ENCODE data around the gene IL16. TPM values are rescaled to one million over a fixed set of nuclear protein-coding genes. Genes with fewer than 3 reads are reported as not detected.

Gene IL16
- total RNA-seq, 1 donor from 2014 or later: 0.12 TPM

GRCh38 chr15:81254277-81254915 lies 57.7 kb downstream of the IL16 start:
- TF ChIP-seq, protein P1, sequence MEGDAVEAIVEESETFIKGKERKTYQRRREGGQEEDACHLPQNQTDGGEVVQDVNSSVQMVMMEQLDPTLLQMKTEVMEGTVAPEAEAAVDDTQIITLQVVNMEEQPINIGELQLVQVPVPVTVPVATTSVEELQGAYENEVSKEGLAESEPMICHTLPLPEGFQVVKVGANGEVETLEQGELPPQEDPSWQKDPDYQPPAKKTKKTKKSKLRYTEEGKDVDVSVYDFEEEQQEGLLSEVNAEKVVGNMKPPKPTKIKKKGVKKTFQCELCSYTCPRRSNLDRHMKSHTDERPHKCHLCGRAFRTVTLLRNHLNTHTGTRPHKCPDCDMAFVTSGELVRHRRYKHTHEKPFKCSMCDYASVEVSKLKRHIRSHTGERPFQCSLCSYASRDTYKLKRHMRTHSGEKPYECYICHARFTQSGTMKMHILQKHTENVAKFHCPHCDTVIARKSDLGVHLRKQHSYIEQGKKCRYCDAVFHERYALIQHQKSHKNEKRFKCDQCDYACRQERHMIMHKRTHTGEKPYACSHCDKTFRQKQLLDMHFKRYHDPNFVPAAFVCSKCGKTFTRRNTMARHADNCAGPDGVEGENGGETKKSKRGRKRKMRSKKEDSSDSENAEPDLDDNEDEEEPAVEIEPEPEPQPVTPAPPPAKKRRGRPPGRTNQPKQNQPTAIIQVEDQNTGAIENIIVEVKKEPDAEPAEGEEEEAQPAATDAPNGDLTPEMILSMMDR (conservative IDR thresholded peaks at IDR 0.05; ENCODE audit: low read depth, low read length): no peak
- DNase-seq (ENCODE audit: low read depth): no peak
- H3K4me3 ChIP-seq (ENCODE audit: low read depth, low read length): no peak overlapping the region

GRCh38 chr15:81254916-81255290 lies 58.2 kb downstream of the IL16 start:
- no peak for DNase-seq (ENCODE audit: low read depth)
- no peak overlapping the region for H3K4me3 ChIP-seq (ENCODE audit: low read depth, low read length)
- TF ChIP-seq, protein P1 (conservative IDR thresholded peaks at IDR 0.05; ENCODE audit: low read depth, low read length): no peak

DNA sequence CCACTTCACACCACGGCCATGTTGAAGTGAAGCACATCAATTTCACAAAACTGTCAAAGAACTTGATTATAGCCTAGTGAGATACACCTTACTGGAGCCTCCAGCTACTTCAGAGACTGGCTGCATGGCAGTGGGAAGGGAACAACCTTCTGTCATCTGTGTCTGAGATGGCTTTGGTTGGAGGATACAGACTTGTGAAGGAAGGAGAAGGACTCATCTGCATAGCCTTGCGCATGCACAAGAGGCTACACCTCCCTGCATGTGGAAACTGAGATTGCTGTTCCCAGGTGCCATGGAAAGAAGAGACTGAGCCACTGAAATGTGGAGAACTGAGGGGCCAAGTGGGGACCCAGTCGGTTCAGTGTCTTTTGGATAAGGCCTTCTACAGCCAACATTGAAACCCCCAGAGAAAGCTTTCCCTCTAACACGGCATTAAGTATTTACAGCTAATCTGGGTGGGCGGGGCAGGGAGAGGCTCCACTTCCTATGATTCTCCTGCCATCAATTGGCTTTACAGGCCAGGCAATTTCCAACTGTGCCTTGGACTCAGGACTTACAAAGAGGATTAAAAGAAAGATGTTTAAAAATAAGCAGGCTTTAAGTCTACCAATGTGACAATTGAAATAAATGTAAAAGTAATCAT lies 58.8 kb downstream of the IL16 start:
- TF ChIP-seq, protein P1 (conservative IDR thresholded peaks at IDR 0.05; ENCODE audit: low read depth, low read length): no peak
- DNase-seq (ENCODE audit: low read depth): no peak
- H3K4me3 ChIP-seq (ENCODE audit: low read depth, low read length): no peak overlapping the region

DNA sequence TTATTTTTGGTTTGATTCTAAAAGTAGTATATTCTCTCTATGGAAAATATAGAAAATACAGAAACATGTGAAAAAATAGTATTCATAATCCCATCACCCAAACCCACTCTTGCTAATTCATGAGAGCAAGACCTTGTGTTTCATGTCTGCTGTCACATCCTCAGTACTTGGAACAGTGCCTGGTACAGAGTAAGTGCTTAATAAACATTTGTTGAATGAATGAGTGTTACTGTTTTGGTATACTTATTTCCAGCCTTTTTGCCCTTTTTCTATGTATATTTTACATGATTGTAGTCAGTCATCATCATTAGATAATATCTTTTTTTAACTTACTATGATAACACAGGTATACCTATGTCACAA lies 59.3 kb downstream of the IL16 start:
- DNase-seq (ENCODE audit: low read depth): no peak
- H3K4me3 ChIP-seq (ENCODE audit: low read depth, low read length): no peak overlapping the region
- TF ChIP-seq, protein P1 (conservative IDR thresholded peaks at IDR 0.05; ENCODE audit: low read depth, low read length): no peak

- no peak for DNase-seq (ENCODE audit: low read depth)
- no peak overlapping the region for H3K4me3 ChIP-seq (ENCODE audit: low read depth, low read length)
- TF ChIP-seq, protein P1 (conservative IDR thresholded peaks at IDR 0.05; ENCODE audit: low read depth, low read length): peak; percentile 62
Observed at GRCh38 chr15:81256916-81257315, 60.2 kb downstream of the IL16 start.

DNA sequence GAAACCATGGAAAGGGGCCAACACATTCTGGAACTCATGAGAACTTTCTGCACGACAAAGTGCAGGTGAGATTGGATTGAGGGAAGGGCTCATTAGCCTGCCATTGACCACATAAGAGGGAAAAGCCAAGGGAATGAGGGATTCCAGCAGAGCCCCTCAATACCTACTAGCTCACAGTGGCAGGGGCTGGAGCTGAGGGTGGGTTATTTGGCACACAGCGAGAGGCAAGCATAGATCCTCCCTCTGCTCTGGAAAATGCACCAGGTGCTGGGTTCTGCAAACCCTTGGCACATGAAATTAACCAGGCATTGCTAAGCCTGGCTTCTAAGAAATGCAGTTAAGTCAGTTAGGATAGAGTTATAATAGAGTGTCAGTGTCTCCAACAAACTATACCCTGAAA lies 60.8 kb downstream of the IL16 start:
- TF ChIP-seq, protein P1 (conservative IDR thresholded peaks at IDR 0.05; ENCODE audit: low read depth, low read length): no peak
- H3K4me3 ChIP-seq (ENCODE audit: low read depth, low read length): no peak overlapping the region
- DNase-seq (ENCODE audit: low read depth): no peak

DNA sequence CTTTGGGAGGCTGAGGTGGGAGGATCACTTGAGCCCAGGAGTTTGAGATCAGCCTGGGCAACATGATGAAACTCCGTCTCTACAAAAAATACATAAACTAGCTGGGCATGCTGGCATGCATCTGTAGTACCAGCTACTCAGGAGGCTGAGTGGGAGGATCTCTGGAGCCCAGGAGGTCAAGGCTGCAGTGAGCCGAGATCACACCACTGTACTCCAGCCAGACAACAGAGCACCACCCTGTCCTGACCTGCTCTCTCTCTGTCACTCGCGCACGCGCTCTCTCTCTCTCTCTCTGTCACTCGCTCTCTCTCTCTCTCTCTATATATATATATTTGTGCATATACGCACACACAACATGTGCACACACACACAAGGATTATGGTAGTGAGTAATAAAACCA lies 61.8 kb downstream of the IL16 start:
- H3K4me3 ChIP-seq (ENCODE audit: low read depth, low read length): no peak overlapping the region
- TF ChIP-seq, protein P1 (conservative IDR thresholded peaks at IDR 0.05; ENCODE audit: low read depth, low read length): no peak
- DNase-seq (ENCODE audit: low read depth): no peak

Measured in epithelial cell of proximal tubule (primary cell).